ENCODE measurements around the gene LRRC10. TPM values are rescaled to one million over a fixed set of nuclear protein-coding genes. Genes with fewer than 3 reads are reported as not detected.
"Not testable (repeated sequence)": the region's sequence is repeated elsewhere in the genome, so short reads cannot be mapped to it uniquely, and the experiment has no call there.

LRRC10 gene
- total RNA-seq, 2 donors from 2014 or later = not detected

- Histone ChIP-seq H3K36me3 (ENCODE audit: control insufficient read depth, insufficient read depth, low read length) (no peaks in the 10 kb centered on the region), H3K9ac (ENCODE audit: extremely low read depth, low read length, poor library complexity, severe bottlenecking) (no peak overlapping the region), H3K4me3 (ENCODE audit: low read length) (no peak overlapping the region), H3K27ac (ENCODE audit: low read depth, low read length) (no peak overlapping the region), H3K9me3 (ENCODE audit: control insufficient read depth, low read length) (no peaks in the 10 kb centered on the region), H3K27me3 (ENCODE audit: control insufficient read depth, insufficient read depth, low read length, poor library complexity, severe bottlenecking) (no peaks in the 10 kb centered on the region), H3K4me1 (ENCODE audit: control insufficient read depth, insufficient read depth, low read length) (no peaks in the 10 kb centered on the region)
- Mint-ChIP-seq H3K27me3 (ENCODE audit: insufficient read depth) (no peaks in the 10 kb centered on the region), H3K36me3 (ENCODE audit: low read depth) (no peaks in the 10 kb centered on the region), H3K4me1 (no peaks in the 10 kb centered on the region), H3K9me3 (no peaks in the 10 kb centered on the region), H3K4me3 (no peak overlapping the region), H3K27ac (no peak overlapping the region)
- DNase-seq = no peak
- no peak for TF ChIP-seq CTCF (conservative IDR thresholded peaks at IDR 0.05)
Measured at GRCh38 chr12:69613351-69613750, 2.6 kb upstream of the LRRC10 start.

GRCh38 chr12:69610126-69610525 lies 581 bp downstream of the LRRC10 start:
- Histone ChIP-seq H3K9ac (ENCODE audit: extremely low read depth, low read length, poor library complexity, severe bottlenecking) (no peak overlapping the region), H3K9me3 (ENCODE audit: control insufficient read depth, low read length) (no peaks in the 10 kb centered on the region), H3K4me1 (ENCODE audit: control insufficient read depth, insufficient read depth, low read length) (no peaks in the 10 kb centered on the region), H3K36me3 (ENCODE audit: control insufficient read depth, insufficient read depth, low read length) (no peaks in the 10 kb centered on the region), H3K27ac (ENCODE audit: low read depth, low read length) (no peak overlapping the region), H3K4me3 (ENCODE audit: low read length) (no peak overlapping the region), H3K27me3 (ENCODE audit: control insufficient read depth, insufficient read depth, low read length, poor library complexity, severe bottlenecking) (no peaks in the 10 kb centered on the region)
- no peak overlapping the region for H3K4me3 Mint-ChIP-seq
- no peaks in the 10 kb centered on the region for H3K36me3 Mint-ChIP-seq (ENCODE audit: low read depth)
- no peak overlapping the region for H3K27ac Mint-ChIP-seq
- no peak for TF ChIP-seq CTCF (conservative IDR thresholded peaks at IDR 0.05)
- H3K9me3 Mint-ChIP-seq = no peaks in the 10 kb centered on the region
- WGBS, 2 experiments (ENCODE audit: insufficient coverage in 1 of 2, insufficient read length in 1 of 2) = 94 to 100% methylated on average over 9 to 15 of the region's 15 CpGs
- no peak for DNase-seq
- H3K27me3 Mint-ChIP-seq (ENCODE audit: insufficient read depth) = no peaks in the 10 kb centered on the region
- no peaks in the 10 kb centered on the region for H3K4me1 Mint-ChIP-seq

GRCh38 chr12:69608114-69608513 lies 2.6 kb downstream of the LRRC10 start:
- Histone ChIP-seq H3K36me3 (ENCODE audit: control insufficient read depth, insufficient read depth, low read length) (peaks cover 4% of the 10 kb centered on the region), H3K9me3 (ENCODE audit: control insufficient read depth, low read length) (peaks cover 5% of the 10 kb centered on the region), H3K9ac (ENCODE audit: extremely low read depth, low read length, poor library complexity, severe bottlenecking) (no peak overlapping the region), H3K27me3 (ENCODE audit: control insufficient read depth, insufficient read depth, low read length, poor library complexity, severe bottlenecking) (no peaks in the 10 kb centered on the region), H3K27ac (ENCODE audit: low read depth, low read length) (no peak overlapping the region), H3K4me1 (ENCODE audit: control insufficient read depth, insufficient read depth, low read length) (no peaks in the 10 kb centered on the region), H3K4me3 (ENCODE audit: low read length) (no peak overlapping the region)
- DNase-seq = no peak
- H3K4me1 Mint-ChIP-seq = no peaks in the 10 kb centered on the region
- no peak for TF ChIP-seq CTCF (conservative IDR thresholded peaks at IDR 0.05)
- H3K4me3 Mint-ChIP-seq = no peak overlapping the region
- no peaks in the 10 kb centered on the region for H3K27me3 Mint-ChIP-seq (ENCODE audit: insufficient read depth)
- H3K9me3 Mint-ChIP-seq = peaks cover 4% of the 10 kb centered on the region
- 96 to 100% methylated on average over 1 to 2 of the region's 2 CpGs for WGBS, 2 experiments (ENCODE audit: insufficient coverage in 1 of 2, insufficient read length in 1 of 2)
- H3K36me3 Mint-ChIP-seq (ENCODE audit: low read depth) = peaks cover 5% of the 10 kb centered on the region
- no peak overlapping the region for H3K27ac Mint-ChIP-seq

GRCh38 chr12:69604275-69604674 lies 6.4 kb downstream of the LRRC10 start:
- not testable (repeated sequence) for H3K27me3 Mint-ChIP-seq (ENCODE audit: insufficient read depth); DNase-seq; H3K27ac Mint-ChIP-seq; H3K9me3 ChIP-seq (ENCODE audit: control insufficient read depth, low read length); H3K4me3 Mint-ChIP-seq; H3K4me3 ChIP-seq (ENCODE audit: low read length); H3K9ac ChIP-seq (ENCODE audit: extremely low read depth, low read length, poor library complexity, severe bottlenecking); H3K4me1 Mint-ChIP-seq; H3K4me1 ChIP-seq (ENCODE audit: control insufficient read depth, insufficient read depth, low read length); H3K9me3 Mint-ChIP-seq; H3K27me3 ChIP-seq (ENCODE audit: control insufficient read depth, insufficient read depth, low read length, poor library complexity, severe bottlenecking); H3K27ac ChIP-seq (ENCODE audit: low read depth, low read length)
- H3K36me3 Mint-ChIP-seq (ENCODE audit: low read depth) = peaks cover 39% of the 10 kb centered on the region
- H3K36me3 ChIP-seq (ENCODE audit: control insufficient read depth, insufficient read depth, low read length) = peaks cover 42% of the 10 kb centered on the region
- WGBS, 2 experiments (ENCODE audit: insufficient coverage in 1 of 2, insufficient read length in 1 of 2) = 80 to 88% methylated on average over 2 of the region's 3 CpGs

- WGBS, 2 experiments (ENCODE audit: insufficient coverage in 1 of 2, insufficient read length in 1 of 2) = 96 to 98% methylated on average over 3 to 4 of the region's 6 CpGs
Measured at GRCh38 chr12:69603556-69603955, 7.2 kb downstream of the LRRC10 start.

More at GRCh38 chr12:69603556-69603955, 7.2 kb downstream of the LRRC10 start:
- H3K36me3 Mint-ChIP-seq (ENCODE audit: low read depth) = peaks cover 44% of the 10 kb centered on the region
- H3K36me3 ChIP-seq (ENCODE audit: control insufficient read depth, insufficient read depth, low read length) = peaks cover 50% of the 10 kb centered on the region
- H3K4me1 Mint-ChIP-seq; H3K27me3 Mint-ChIP-seq (ENCODE audit: insufficient read depth); H3K9me3 Mint-ChIP-seq; H3K27me3 ChIP-seq (ENCODE audit: control insufficient read depth, insufficient read depth, low read length, poor library complexity, severe bottlenecking); DNase-seq; H3K4me3 Mint-ChIP-seq; H3K9ac ChIP-seq (ENCODE audit: extremely low read depth, low read length, poor library complexity, severe bottlenecking); H3K9me3 ChIP-seq (ENCODE audit: control insufficient read depth, low read length); H3K4me3 ChIP-seq (ENCODE audit: low read length); H3K27ac ChIP-seq (ENCODE audit: low read depth, low read length); H3K4me1 ChIP-seq (ENCODE audit: control insufficient read depth, insufficient read depth, low read length); H3K27ac Mint-ChIP-seq: not testable (repeated sequence)

Measured in endodermal cell (in vitro differentiated cells).